GM19467 (cell line): ENCODE data around the gene ZCCHC4.

Source experiments
- ATAC-seq: cut with Tn5 transposase; IDR thresholded peaks from one replicate; pipeline ENCODE4 v1.9.1; 2021; ENCODE audit warnings: mild to moderate bottlenecking, moderate library complexity; ENCODE audit not compliant: unreplicated experiment

Gene ZCCHC4

GRCh38 chr4:25376754-25377571 lies 64.4 kb downstream of the ZCCHC4 start, which contains the start of gene ANAPC4:
Gene ANAPC4 (plus strand): TSS chr4:25377263. CDS start chr4:25377428, 165 bp downstream.
- ATAC-seq: peak; percentile 96

- ATAC-seq: no peak
Observed at GRCh38 chr4:25377572-25378436, 65.2 kb downstream of the ZCCHC4 start.

GRCh38 chr4:25378437-25378743 lies 65.8 kb downstream of the ZCCHC4 start:
- no peak for ATAC-seq

- no peak for ATAC-seq
Observed at GRCh38 chr4:25379591-25379990, 67.0 kb downstream of the ZCCHC4 start.

- no peak for ATAC-seq
Observed at GRCh38 chr4:25383647-25384046, 71.1 kb downstream of the ZCCHC4 start.

- ATAC-seq: no peak
Observed at GRCh38 chr4:25386926-25387325, 74.4 kb downstream of the ZCCHC4 start.

- no peak for ATAC-seq
Observed at GRCh38 chr4:25397305-25397704, 84.7 kb downstream of the ZCCHC4 start.

- ATAC-seq: no peak
Observed at GRCh38 chr4:25399510-25399909, 86.9 kb downstream of the ZCCHC4 start.

GRCh38 chr4:25401066-25401465 lies 88.5 kb downstream of the ZCCHC4 start:
- no peak for ATAC-seq

GRCh38 chr4:25402521-25402920 lies 89.9 kb downstream of the ZCCHC4 start:
- ATAC-seq: no peak

GRCh38 chr4:25403699-25404098 lies 91.1 kb downstream of the ZCCHC4 start:
- no peak for ATAC-seq

- ATAC-seq: no peak
Observed at GRCh38 chr4:25405453-25405852, 92.9 kb downstream of the ZCCHC4 start.

GRCh38 chr4:25406081-25406692 lies 93.6 kb downstream of the ZCCHC4 start:
- no peak for ATAC-seq

- no peak for ATAC-seq
Observed at GRCh38 chr4:25410820-25411529, 98.4 kb downstream of the ZCCHC4 start.

- no peak for ATAC-seq
Observed at GRCh38 chr4:25413261-25413660, 100.7 kb downstream of the ZCCHC4 start.

GRCh38 chr4:25417014-25417413 lies 104.4 kb downstream of the ZCCHC4 start:
- ATAC-seq: no peak
